H9 (cell line): Measurements from ENCODE around the gene RIMBP2. TPM values are rescaled to one million over a fixed set of nuclear protein-coding genes. Genes with fewer than 3 reads are reported as not detected.

Experiments
- DNase-seq: peaks from one replicate; pipeline ENCODE4 v3.0.0-alpha.2; 2017
- H2AFZ ChIP-seq: one replicate; pipeline ENCODE4 v1.6.1; 2013; ENCODE audit warnings: mild to moderate bottlenecking, low read length, control low read depth, moderate library complexity
- H2AK5ac ChIP-seq: 2 replicates; pipeline ENCODE4 v1.6.1; 2013; ENCODE audit warnings: low read length, control low read depth, mixed read lengths; ENCODE audit not compliant: insufficient read length
- H2BK120ac ChIP-seq: one replicate; pipeline ENCODE4 v1.6.1; 2013; ENCODE audit warnings: low read depth, mild to moderate bottlenecking, low read length, control low read depth, inconsistent platforms; ENCODE audit not compliant: poor library complexity, severe bottlenecking
- H2BK12ac ChIP-seq: 2 replicates; pipeline ENCODE4 v1.6.1; 2013; ENCODE audit warnings: low read length, control low read depth, mixed read lengths, low read depth; ENCODE audit not compliant: insufficient read length
- H2BK15ac ChIP-seq: 2 replicates; pipeline ENCODE4 v1.6.1; 2013; ENCODE audit warnings: low read depth, low read length, control low read depth
- H2BK20ac ChIP-seq: one replicate; pipeline ENCODE4 v1.6.1; 2013; ENCODE audit warnings: low read depth, mild to moderate bottlenecking, low read length, control low read depth, inconsistent platforms; ENCODE audit not compliant: poor library complexity, severe bottlenecking
- H2BK5ac ChIP-seq: 2 replicates; pipeline ENCODE4 v1.6.1; 2013; ENCODE audit warnings: low read length, control low read depth, mixed read lengths; ENCODE audit not compliant: insufficient read length
- H3K14ac ChIP-seq: 2 replicates; pipeline ENCODE4 v1.6.1; 2013; ENCODE audit warnings: low read length, control low read depth; ENCODE audit not compliant: insufficient read depth
- H3K18ac ChIP-seq: 2 replicates; pipeline ENCODE4 v1.6.1; 2013; ENCODE audit warnings: low read depth, mild to moderate bottlenecking, mixed read lengths, low read length, control low read depth; ENCODE audit not compliant: insufficient read length
- H3K23ac ChIP-seq: 2 replicates; pipeline ENCODE4 v1.6.1; 2013; ENCODE audit warnings: low read length, control low read depth, mixed read lengths, low read depth; ENCODE audit not compliant: insufficient read length
- H3K23me2 ChIP-seq: 2 replicates; pipeline ENCODE4 v1.6.1; 2013; ENCODE audit warnings: low read depth, mild to moderate bottlenecking, mixed read lengths, low read length, control low read depth; ENCODE audit not compliant: insufficient read length, poor library complexity, severe bottlenecking
- H3K27ac ChIP-seq: 2 replicates; pipeline ENCODE4 v1.5.1; 2013; ENCODE audit warnings: low read length, control low read depth, mixed read lengths, low read depth; ENCODE audit not compliant: insufficient read length
- H3K27me3 ChIP-seq: 2 replicates; pipeline ENCODE4 v1.6.1; 2013; ENCODE audit warnings: low read length, control low read depth, inconsistent platforms; ENCODE audit not compliant: insufficient read depth
- H3K4ac ChIP-seq: 2 replicates; pipeline ENCODE4 v1.6.1; 2013; ENCODE audit warnings: low read depth, mild to moderate bottlenecking, control low read depth, inconsistent platforms, low read length, moderate library complexity
- H3K4me1 ChIP-seq: 2 replicates; pipeline ENCODE4 v1.6.1; 2013; ENCODE audit warnings: low read length, control low read depth, inconsistent platforms; ENCODE audit not compliant: insufficient read depth
- H3K4me2 ChIP-seq: 2 replicates; pipeline ENCODE4 v1.6.1; 2013; ENCODE audit warnings: low read length, control low read depth, mixed read lengths; ENCODE audit not compliant: insufficient read length, insufficient read depth
- H3K56ac ChIP-seq: 2 replicates; pipeline ENCODE4 v1.6.1; 2013; ENCODE audit warnings: low read depth, mild to moderate bottlenecking, mixed read lengths, low read length, control low read depth; ENCODE audit not compliant: insufficient read length
- H3K79me1 ChIP-seq: 2 replicates; pipeline ENCODE4 v1.6.1; 2013; ENCODE audit warnings: low read depth, mild to moderate bottlenecking, moderate library complexity, low read length, control low read depth, inconsistent platforms; ENCODE audit not compliant: insufficient read depth, poor library complexity, severe bottlenecking
- H3K79me2 ChIP-seq: 2 replicates; pipeline ENCODE4 v1.6.1; 2013; ENCODE audit warnings: low read length, control low read depth, inconsistent platforms; ENCODE audit not compliant: insufficient read depth
- H3K9ac ChIP-seq: 2 replicates; pipeline ENCODE4 v1.6.1; 2013; ENCODE audit warnings: low read length, control low read depth, mixed read lengths; ENCODE audit not compliant: insufficient read length; ENCODE audit errors: extremely low read depth
- H3K9me3 ChIP-seq: one replicate; pipeline ENCODE4 v1.6.1; 2013; ENCODE audit warnings: low read depth, low read length, inconsistent platforms; ENCODE audit not compliant: control insufficient read depth
- H3T11ph ChIP-seq: one replicate; pipeline ENCODE4 v1.6.1; 2013; ENCODE audit warnings: mild to moderate bottlenecking, low read length, control low read depth, inconsistent platforms
- H4K20me1 ChIP-seq: one replicate; pipeline ENCODE4 v1.6.1; 2013; ENCODE audit not compliant: control insufficient read depth, insufficient read length, insufficient read depth
- H4K5ac ChIP-seq: 2 replicates; pipeline ENCODE4 v1.6.1; 2013; ENCODE audit warnings: low read depth, mild to moderate bottlenecking, mixed read lengths, low read length, control low read depth; ENCODE audit not compliant: insufficient read length
- H4K8ac ChIP-seq: replicated peaks from 2 replicates; pipeline ENCODE4 v1.6.1; 2013; ENCODE audit warnings: low read length, control low read depth, mixed read lengths, low read depth; ENCODE audit not compliant: insufficient read length
- H4K91ac ChIP-seq: 2 replicates; pipeline ENCODE4 v1.6.1; 2013; ENCODE audit warnings: low read depth, mild to moderate bottlenecking, moderate library complexity, mixed read lengths, low read length, control low read depth; ENCODE audit not compliant: insufficient read length
- H3K27ac Mint-ChIP-seq, 3 experiments: 2 replicates in 2 of 3; 3 replicates in 1 of 3; pipeline ENCODE4 v1.8.0; 2020 to 2021; ENCODE audit warnings: mixed read lengths in 3 of 3, mild to moderate bottlenecking in 1 of 3, moderate library complexity in 1 of 3
- H3K27me3 Mint-ChIP-seq: 2 replicates; pipeline ENCODE4 v1.8.0; 2021; ENCODE audit warnings: low read depth, mild to moderate bottlenecking, moderate library complexity, mixed read lengths
- H3K36me3 Mint-ChIP-seq, 3 experiments: 2 replicates in 2 of 3; 3 replicates in 1 of 3; pipeline ENCODE4 v1.8.0; 2020 to 2021; ENCODE audit warnings: low read depth in 3 of 3, mixed read lengths in 3 of 3; ENCODE audit not compliant: insufficient read depth in 1 of 3
- H3K4me1 Mint-ChIP-seq, 2 experiments: 2 replicates each; pipeline ENCODE4 v1.8.0; 2020; ENCODE audit warnings: mixed read lengths in 2 of 2
- H3K4me3 Mint-ChIP-seq, 2 experiments: 2 replicates in 1 of 2; 3 replicates in 1 of 2; pipeline ENCODE4 v1.8.0; 2020 to 2021; ENCODE audit warnings: mild to moderate bottlenecking in 2 of 2, mixed read lengths in 2 of 2, moderate library complexity in 1 of 2
- H3K9me3 Mint-ChIP-seq, 2 experiments: 2 replicates in 1 of 2; 3 replicates in 1 of 2; pipeline ENCODE4 v1.8.0; 2020; ENCODE audit warnings: mild to moderate bottlenecking in 2 of 2, mixed read lengths in 2 of 2, moderate library complexity in 1 of 2
- WGBS: extraction: QIAGEN DNeasy Blood & Tissue Kit; methylation state at CpG from one replicate; pipeline ENCODE4 v1.1.7; 2013; ENCODE audit warnings: missing lambda C conversion rate, low lambda C conversion rate, mixed read lengths; ENCODE audit not compliant: insufficient read length; ENCODE audit errors: extremely low coverage; 5-methylcytosine and 5-hydroxymethylcytosine counted together
- total RNA-seq: library from RNA; stranded (reverse); gene quantifications from 2 replicates; pipeline ENCODE4 v1.2.1, GENCODE V29; 2021
- TF ChIP-seq, protein P1 (sequence below): fragments of 200-600 bp; sonication (generic); conservative IDR thresholded peaks from 3 replicates; pipeline ENCODE4 v1.8.0; 2021; ENCODE audit warnings: antibody characterized with exemption, mild to moderate bottlenecking

RIMBP2 gene
- total RNA-seq, 1 experiment from 2014 or later, result 0.70 TPM

DNA sequence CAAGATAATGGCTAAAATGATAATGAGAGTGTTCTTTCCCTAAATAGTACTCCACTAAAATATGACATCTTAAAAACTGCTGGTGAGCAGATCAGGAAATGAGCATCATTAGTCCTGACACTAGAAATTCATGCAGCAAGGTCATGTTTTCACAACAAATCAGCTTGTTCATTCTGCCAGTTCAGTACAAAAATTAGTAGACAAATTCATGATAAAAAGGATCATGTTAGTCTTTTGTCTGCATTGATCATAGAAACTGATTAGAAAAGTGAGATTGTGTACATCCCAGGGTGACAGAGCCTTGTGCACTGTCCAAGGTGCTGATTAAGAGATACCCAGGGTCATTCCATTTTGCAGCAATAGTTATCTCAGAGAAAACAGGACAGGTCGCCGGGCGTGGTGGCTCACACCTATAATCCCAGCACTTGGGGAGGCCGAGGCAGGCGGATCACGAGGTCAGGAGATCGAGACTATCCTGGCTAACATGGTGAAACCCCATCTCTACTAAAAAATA lies 163.6 kb downstream of the RIMBP2 start:
- Mint-ChIP-seq H3K4me3 (no peak overlapping the region), H3K36me3 (no peaks in the 10 kb centered on the region; a peak in 2 of 7 replicates), H3K9me3 (peaks cover 10 to 14% of the 10 kb centered on the region in 2 experiments; a peak in 4 of 5 replicates), H3K27me3 (no peaks in the 10 kb centered on the region; the same call in 1 of the 2 replicates), H3K4me1 (peaks cover 4 to 7% of the 10 kb centered on the region in 2 experiments; a peak in 2 of 4 replicates), H3K27ac (no peak overlapping the region)
- no peaks in the 10 kb centered on the region for H4K20me1 ChIP-seq
- no peak overlapping the region for H2BK5ac ChIP-seq
- no CpG with 5 or more reads among the region's 7 CpGs for WGBS
- H4K5ac ChIP-seq, result no peak overlapping the region
- H3K4me2 ChIP-seq, result no peak overlapping the region
- no peak overlapping the region for H3K9ac ChIP-seq
- H3K18ac ChIP-seq, result no peak overlapping the region
- H3K4me1 ChIP-seq, result no peaks in the 10 kb centered on the region
- no peak overlapping the region for H3T11ph ChIP-seq
- no peak overlapping the region for H3K23ac ChIP-seq
- H2BK20ac ChIP-seq, result no peak overlapping the region
- TF ChIP-seq, protein P1, sequence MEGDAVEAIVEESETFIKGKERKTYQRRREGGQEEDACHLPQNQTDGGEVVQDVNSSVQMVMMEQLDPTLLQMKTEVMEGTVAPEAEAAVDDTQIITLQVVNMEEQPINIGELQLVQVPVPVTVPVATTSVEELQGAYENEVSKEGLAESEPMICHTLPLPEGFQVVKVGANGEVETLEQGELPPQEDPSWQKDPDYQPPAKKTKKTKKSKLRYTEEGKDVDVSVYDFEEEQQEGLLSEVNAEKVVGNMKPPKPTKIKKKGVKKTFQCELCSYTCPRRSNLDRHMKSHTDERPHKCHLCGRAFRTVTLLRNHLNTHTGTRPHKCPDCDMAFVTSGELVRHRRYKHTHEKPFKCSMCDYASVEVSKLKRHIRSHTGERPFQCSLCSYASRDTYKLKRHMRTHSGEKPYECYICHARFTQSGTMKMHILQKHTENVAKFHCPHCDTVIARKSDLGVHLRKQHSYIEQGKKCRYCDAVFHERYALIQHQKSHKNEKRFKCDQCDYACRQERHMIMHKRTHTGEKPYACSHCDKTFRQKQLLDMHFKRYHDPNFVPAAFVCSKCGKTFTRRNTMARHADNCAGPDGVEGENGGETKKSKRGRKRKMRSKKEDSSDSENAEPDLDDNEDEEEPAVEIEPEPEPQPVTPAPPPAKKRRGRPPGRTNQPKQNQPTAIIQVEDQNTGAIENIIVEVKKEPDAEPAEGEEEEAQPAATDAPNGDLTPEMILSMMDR, result no peak
- no peak overlapping the region for H3K27ac ChIP-seq
- no peaks in the 10 kb centered on the region for H3K9me3 ChIP-seq
- H2AK5ac ChIP-seq, result no peak overlapping the region
- no peak overlapping the region for H3K4ac ChIP-seq
- no peak overlapping the region for H2BK12ac ChIP-seq
- H3K56ac ChIP-seq, result no peak overlapping the region
- no peak overlapping the region for H2BK120ac ChIP-seq
- H4K8ac ChIP-seq, result no peak overlapping the region
- no peak overlapping the region for H2AFZ ChIP-seq
- H3K14ac ChIP-seq, result no peak overlapping the region
- H3K27me3 ChIP-seq, result no peaks in the 10 kb centered on the region
- no peak for DNase-seq
- no peak overlapping the region for H4K91ac ChIP-seq
- H3K79me2 ChIP-seq, result no peaks in the 10 kb centered on the region
- H2BK15ac ChIP-seq, result no peak overlapping the region
- H3K79me1 ChIP-seq, result no peaks in the 10 kb centered on the region
- no peaks in the 10 kb centered on the region for H3K23me2 ChIP-seq
